Caco-2 (cell line): ENCODE results near the gene DKK2. TPM values are rescaled to one million over a fixed set of nuclear protein-coding genes. Genes with fewer than 3 reads are reported as not detected.

Source experiments
- BruUV-seq: library from RNA; stranded (reverse); fragments of 400-500 nt; replicated peaks from 2 replicates; lab custom pipeline; 2021; lab: Mats Ljungman, UMichigan
- CTCF ChIA-PET: fragments of 300-600 bp; sonication (Branson Sonifier 250); formaldehyde crosslinking; loops from one replicate; lab custom pipeline; 2022; ENCODE audit warnings: antibody characterized with exemption; lab: Charles Lee
- POLR2A ChIA-PET: fragments of 300-600 bp; sonication (Branson Sonifier 250); formaldehyde crosslinking; loops from one replicate; lab custom pipeline; 2022; ENCODE audit warnings: antibody characterized with exemption; lab: Charles Lee
- DNase-seq, 2 experiments: peaks; one replicate each; pipeline versions ENCODE4 v3.0.0 to v3.0.0-alpha.2; 2020 to 2022
- H3K27me3 ChIP-seq: replicated peaks from 2 replicates; pipeline ENCODE4 v1.6.0; 2011; ENCODE audit warnings: low read length; ENCODE audit not compliant: control insufficient read depth, insufficient read depth
- H3K36me3 ChIP-seq: 2 replicates; pipeline ENCODE4 v1.5.1; 2011; ENCODE audit warnings: low read length; ENCODE audit not compliant: control insufficient read depth, insufficient read depth
- H3K4me1 ChIP-seq: fragments of 250-450 bp; sonication (Bioruptor Pico); 2 replicates; pipeline ENCODE4 v1.5.1; 2020; ENCODE audit warnings: mild to moderate bottlenecking
- H3K4me3 ChIP-seq: 2 replicates; pipeline ENCODE4 v1.5.1; 2011; ENCODE audit warnings: low read depth, mild to moderate bottlenecking, control low read depth, low read length
- H3K9me3 ChIP-seq: fragments of 250-450 bp; sonication (Bioruptor Pico); 2 replicates; pipeline ENCODE4 v1.5.1; 2020; ENCODE audit warnings: mild to moderate bottlenecking, moderate library complexity
- H3K27ac Mint-ChIP-seq: one replicate; pipeline ENCODE4 v1.8.0; 2022; ENCODE audit warnings: mixed read lengths; ENCODE audit not compliant: unreplicated experiment
- H3K27me3 Mint-ChIP-seq: one replicate; pipeline ENCODE4 v1.8.0; 2022; ENCODE audit warnings: mixed read lengths; ENCODE audit not compliant: insufficient read depth, unreplicated experiment
- H3K36me3 Mint-ChIP-seq: one replicate; pipeline ENCODE4 v1.8.0; 2022; ENCODE audit warnings: mild to moderate bottlenecking, mixed read lengths; ENCODE audit not compliant: insufficient read depth, unreplicated experiment
- H3K4me1 Mint-ChIP-seq: one replicate; pipeline ENCODE4 v1.8.0; 2022; ENCODE audit warnings: low read depth, mixed read lengths; ENCODE audit not compliant: unreplicated experiment
- H3K4me3 Mint-ChIP-seq: one replicate; pipeline ENCODE4 v1.8.0; 2022; ENCODE audit warnings: mild to moderate bottlenecking, moderate library complexity, mixed read lengths; ENCODE audit not compliant: unreplicated experiment
- H3K9me3 Mint-ChIP-seq: one replicate; pipeline ENCODE4 v1.8.0; 2022; ENCODE audit warnings: mixed read lengths; ENCODE audit not compliant: unreplicated experiment
- CTCF ChIP-seq, 2 experiments: fragments of 200-600 bp in 1 of 2; IDR thresholded peaks; 1 replicate in 1 of 2; 2 replicates in 1 of 2; pipeline versions ENCODE4 v1.5.1 to v1.8.0; 2011 to 2022; ENCODE audit warnings: antibody characterized with exemption in 1 of 2, control low read depth in 1 of 2, inconsistent platforms in 1 of 2, low read depth in 1 of 2, low read length in 1 of 2, mild to moderate bottlenecking in 1 of 2, moderate library complexity in 1 of 2; ENCODE audit not compliant: insufficient read depth in 1 of 2, severe bottlenecking in 1 of 2, unreplicated experiment in 1 of 2
- intact Hi-C: fragments of 100-400 bp; cut with micrococcal nuclease; formaldehyde crosslinking; loops from one replicate; pipeline ENCODE4 v1.10.0; 2022; ENCODE audit not compliant: unreplicated experiment
- total RNA-seq: library from RNA; stranded (reverse); gene quantifications from 2 replicates; pipeline ENCODE4 v1.2.3, GENCODE V29; 2022

The DKK2 gene
- total RNA-seq, 1 experiment from 2014 or later = not detected

DNA sequence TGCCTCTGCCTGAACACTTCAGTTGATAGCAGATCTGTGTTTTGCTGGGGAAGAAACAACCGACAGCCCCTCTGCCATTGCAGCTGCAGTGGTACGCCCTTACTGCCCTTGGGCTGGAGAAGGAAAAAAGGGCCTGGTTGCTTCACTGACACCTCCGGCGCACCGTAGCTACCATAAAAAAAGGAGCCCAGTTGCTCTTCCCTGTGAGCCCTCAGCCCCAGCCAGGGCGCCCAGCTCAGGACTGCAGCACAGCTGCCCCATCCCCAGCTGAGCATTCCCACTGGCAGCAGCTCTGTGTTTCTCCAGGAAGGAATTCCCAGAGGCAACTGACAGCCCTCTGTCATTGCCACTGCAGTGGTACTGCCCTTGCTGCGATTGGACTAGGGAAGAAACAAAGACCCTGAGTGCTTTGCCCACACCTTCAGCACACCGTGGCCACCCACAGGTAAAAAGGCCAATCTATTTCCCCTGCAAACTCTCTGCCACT lies 142.7 kb downstream of the DKK2 start:
- H3K27ac Mint-ChIP-seq = no peak overlapping the region
- intact Hi-C loops = loop anchor here (10.0 kb wide), 1 partner anchor 369 kb away; no protein-coding TSS in a partner anchor

GRCh38 chr4:106892786-106893185 lies 143.3 kb downstream of the DKK2 start:
- H3K27ac Mint-ChIP-seq = no peak overlapping the region
- no peaks in the 10 kb centered on the region for H3K9me3 Mint-ChIP-seq
- H3K4me1 ChIP-seq = no peaks in the 10 kb centered on the region
- H3K9me3 ChIP-seq = no peaks in the 10 kb centered on the region; the same call in 1 of the 2 replicates
- no TSS peak for BruUV-seq
- no peak for TF ChIP-seq CTCF (IDR thresholded peaks at IDR 0.05; ENCODE audit: insufficient read depth in 1 of 2, low read depth in 1 of 2, low read length in 1 of 2, severe bottlenecking in 1 of 2, unreplicated experiment in 1 of 2)
- H3K36me3 Mint-ChIP-seq = no peaks in the 10 kb centered on the region
- no peaks in the 10 kb centered on the region for H3K36me3 ChIP-seq
- no peak for DNase-seq
- no peaks in the 10 kb centered on the region for H3K27me3 ChIP-seq
- no peaks in the 10 kb centered on the region for H3K27me3 Mint-ChIP-seq
- ChIA-PET CTCF (no interaction called here), POLR2A (no interaction called here)
- H3K4me1 Mint-ChIP-seq = no peaks in the 10 kb centered on the region
- H3K4me3 Mint-ChIP-seq = no peak overlapping the region
- intact Hi-C loops = loop anchor here (10.0 kb wide), 1 partner anchor 368 kb away; no protein-coding TSS in a partner anchor
- H3K4me3 ChIP-seq = no peak overlapping the region

More for the DNA sequence above, 142.7 kb downstream of the DKK2 start:
- CTCF ChIA-PET = no interaction called here
- no peaks in the 10 kb centered on the region for H3K9me3 Mint-ChIP-seq
- no peaks in the 10 kb centered on the region for H3K4me1 ChIP-seq
- no TSS peak for BruUV-seq
- no peak overlapping the region for H3K4me3 Mint-ChIP-seq
- H3K4me3 ChIP-seq = no peak overlapping the region
- H3K9me3 ChIP-seq = no peaks in the 10 kb centered on the region; the same call in 1 of the 2 replicates
- no peaks in the 10 kb centered on the region for H3K27me3 Mint-ChIP-seq
- no peaks in the 10 kb centered on the region for H3K36me3 Mint-ChIP-seq
- no peaks in the 10 kb centered on the region for H3K36me3 ChIP-seq
- TF ChIP-seq CTCF (IDR thresholded peaks at IDR 0.05; ENCODE audit: insufficient read depth in 1 of 2, low read depth in 1 of 2, low read length in 1 of 2, severe bottlenecking in 1 of 2, unreplicated experiment in 1 of 2) = no peak
- no peak for DNase-seq
- H3K4me1 Mint-ChIP-seq = peaks cover 2% of the 10 kb centered on the region
- POLR2A ChIA-PET = no interaction called here
- no peaks in the 10 kb centered on the region for H3K27me3 ChIP-seq

DNA sequence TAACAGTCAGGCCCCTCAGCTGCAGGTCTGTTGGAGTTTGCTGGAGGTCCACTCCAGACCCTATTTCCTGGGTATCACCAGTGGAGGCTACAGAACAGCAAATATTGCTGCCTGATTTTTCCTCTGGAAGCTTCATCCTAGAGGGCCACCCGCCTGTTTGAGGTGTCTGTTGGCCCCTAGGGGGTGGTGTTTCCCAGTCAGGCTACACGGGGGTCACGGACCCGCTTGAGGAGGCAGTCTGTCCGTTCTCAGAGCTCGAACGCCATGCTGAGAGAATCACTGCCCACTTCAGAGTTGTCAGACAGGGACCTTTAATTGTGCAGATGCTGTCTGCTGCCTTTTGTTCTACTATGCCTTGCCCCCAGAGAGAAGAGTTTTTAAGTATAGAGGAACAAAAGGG lies 160.8 kb downstream of the DKK2 start:
- Histone ChIP-seq H3K27me3 (no peaks in the 10 kb centered on the region), H3K36me3 (no peaks in the 10 kb centered on the region), H3K9me3 (no peaks in the 10 kb centered on the region), H3K4me3 (no peak overlapping the region), H3K4me1 (no peaks in the 10 kb centered on the region)
- BruUV-seq = no TSS peak
- Mint-ChIP-seq H3K36me3 (no peaks in the 10 kb centered on the region), H3K9me3 (peaks cover 7% of the 10 kb centered on the region), H3K4me3 (no peak overlapping the region), H3K27me3 (peaks cover 5% of the 10 kb centered on the region), H3K27ac (no peak overlapping the region), H3K4me1 (no peaks in the 10 kb centered on the region)
- intact Hi-C loops = no loop called here
- no peak for DNase-seq
- CTCF ChIA-PET = no interaction called here
- POLR2A ChIA-PET = no interaction called here
- no peak for TF ChIP-seq CTCF (IDR thresholded peaks at IDR 0.05; ENCODE audit: insufficient read depth in 1 of 2, low read depth in 1 of 2, low read length in 1 of 2, severe bottlenecking in 1 of 2, unreplicated experiment in 1 of 2)
